Neural progenitor cell (in vitro differentiated cells): ENCODE measurements around the gene NEO1. TPM values are rescaled to one million over a fixed set of nuclear protein-coding genes. Genes with fewer than 3 reads are reported as not detected.

Experiments used
- DNase-seq: peaks from one replicate; pipeline ENCODE4 v3.0.0-alpha.2; 2016; ENCODE audit warnings: low spot score
- H2AFZ ChIP-seq: fragments of 200-600 bp; sonication (generic); replicated peaks from 2 replicates; pipeline ENCODE4 v1.6.1; 2016; ENCODE audit warnings: antibody characterized with exemption
- H3F3A ChIP-seq: fragments of 200-600 bp; sonication (generic); 2 replicates; pipeline ENCODE4 v1.6.1; 2016; ENCODE audit warnings: antibody characterized with exemption, low read depth
- H3K27ac ChIP-seq: fragments of 200-600 bp; sonication (generic); 2 replicates; pipeline ENCODE4 v1.5.1; 2016; ENCODE audit warnings: mild to moderate bottlenecking
- H3K27me3 ChIP-seq: fragments of 200-600 bp; sonication (generic); 2 replicates; pipeline ENCODE4 v1.6.1; 2016; ENCODE audit warnings: mild to moderate bottlenecking, moderate library complexity
- H3K36me3 ChIP-seq: fragments of 200-600 bp; sonication (generic); 2 replicates; pipeline ENCODE4 v1.5.1; 2016
- H3K4me1 ChIP-seq: fragments of 200-600 bp; sonication (generic); 2 replicates; pipeline ENCODE4 v1.6.1; 2016; ENCODE audit warnings: mixed run types
- H3K4me2 ChIP-seq: fragments of 200-600 bp; sonication (generic); 2 replicates; pipeline ENCODE4 v1.6.1; 2016
- H3K4me3 ChIP-seq: fragments of 200-600 bp; sonication (generic); 2 replicates; pipeline ENCODE4 v1.5.1; 2016
- H3K79me2 ChIP-seq: fragments of 200-600 bp; sonication (generic); 2 replicates; pipeline ENCODE4 v1.6.1; 2016; ENCODE audit warnings: low read depth
- H3K9ac ChIP-seq: fragments of 200-600 bp; sonication (generic); 2 replicates; pipeline ENCODE4 v1.6.1; 2016
- H3K9me3 ChIP-seq: fragments of 200-600 bp; sonication (generic); 2 replicates; pipeline ENCODE4 v1.5.1; 2016; ENCODE audit warnings: low read depth
- H4K20me1 ChIP-seq: fragments of 200-600 bp; sonication (generic); 2 replicates; pipeline ENCODE4 v1.6.1; 2016; ENCODE audit warnings: low read depth
- H3K27ac Mint-ChIP-seq: 3 replicates; pipeline ENCODE4 v1.8.0; 2021; ENCODE audit warnings: mixed read lengths
- H3K27me3 Mint-ChIP-seq: 2 replicates; pipeline ENCODE4 v1.8.0; 2022; ENCODE audit warnings: low read depth, mild to moderate bottlenecking, inconsistent platforms, moderate library complexity, mixed read lengths; ENCODE audit not compliant: insufficient read depth
- H3K36me3 Mint-ChIP-seq: 3 replicates; pipeline ENCODE4 v1.8.0; 2021; ENCODE audit warnings: mixed read lengths
- H3K4me1 Mint-ChIP-seq: 3 replicates; pipeline ENCODE4 v1.8.0; 2021; ENCODE audit warnings: mixed read lengths
- H3K4me3 Mint-ChIP-seq: 3 replicates; pipeline ENCODE4 v1.8.0; 2021; ENCODE audit warnings: mild to moderate bottlenecking, moderate library complexity, mixed read lengths
- H3K9me3 Mint-ChIP-seq: 3 replicates; pipeline ENCODE4 v1.8.0; 2020; ENCODE audit warnings: mixed read lengths
- CTCF ChIP-seq: fragments of 200-600 bp; sonication (generic); IDR thresholded peaks from 2 replicates; pipeline ENCODE4 v1.5.1; 2017; ENCODE audit warnings: antibody characterized with exemption, mild to moderate bottlenecking
- EZH2 ChIP-seq: fragments of 200-600 bp; sonication (generic); IDR thresholded peaks from 2 replicates; pipeline ENCODE4 v1.6.1; 2017; ENCODE audit warnings: antibody characterized with exemption, mild to moderate bottlenecking, moderate library complexity
- EZH2phosphoT487 ChIP-seq: fragments of 200-600 bp; sonication (generic); IDR thresholded peaks from 2 replicates; pipeline ENCODE4 v1.6.1; 2017; ENCODE audit warnings: antibody characterized with exemption
- total RNA-seq: library from RNA; depleted of rRNA; stranded (reverse); fragments of >200 nt; gene quantifications from 2 replicates; pipeline ENCODE4 v1.2.3, GENCODE V29; 2015; ENCODE audit warnings: low replicate concordance

The NEO1 gene
- total RNA-seq, 1 donor from 2014 or later = 77.9 TPM

- Histone ChIP-seq H3K27me3 (no peaks in the 10 kb centered on the region), H3K9me3 (no peaks in the 10 kb centered on the region), H3K79me2 (no peaks in the 10 kb centered on the region), H3K4me3 (no peak overlapping the region), H3K9ac (no peak overlapping the region), H2AFZ (no peak overlapping the region), H3K27ac (no peak overlapping the region), H3K36me3 (no peaks in the 10 kb centered on the region), H3K4me1 (peaks cover 5% of the 10 kb centered on the region), H4K20me1 (no peaks in the 10 kb centered on the region), H3K4me2 (no peak overlapping the region), H3F3A (no peaks in the 10 kb centered on the region)
- Mint-ChIP-seq H3K9me3 (no peaks in the 10 kb centered on the region), H3K36me3 (no peaks in the 10 kb centered on the region), H3K4me3 (no peak overlapping the region), H3K4me1 (peaks cover 19% of the 10 kb centered on the region), H3K27ac (no peak overlapping the region), H3K27me3 (peaks cover 6% of the 10 kb centered on the region)
- DNase-seq = no peak
- TF ChIP-seq EZH2 = no peak
Measured at GRCh38 chr15:73030122-73030679, 22.1 kb upstream of the NEO1 start.

- no peaks in the 10 kb centered on the region for H3K36me3 Mint-ChIP-seq
- H3F3A ChIP-seq = no peaks in the 10 kb centered on the region
- H4K20me1 ChIP-seq = no peaks in the 10 kb centered on the region
- no peaks in the 10 kb centered on the region for H3K9me3 ChIP-seq
- H3K27ac Mint-ChIP-seq = no peak overlapping the region
- H3K27ac ChIP-seq = no peak overlapping the region
- peaks cover 1% of the 10 kb centered on the region for H3K4me1 ChIP-seq
- no peak overlapping the region for H3K4me3 ChIP-seq
- H3K36me3 ChIP-seq = no peaks in the 10 kb centered on the region
- no peak for DNase-seq
- H2AFZ ChIP-seq = no peak overlapping the region
- H3K27me3 Mint-ChIP-seq = peaks cover 9% of the 10 kb centered on the region
- H3K9ac ChIP-seq = no peak overlapping the region
- no peak overlapping the region for H3K4me2 ChIP-seq
- no peaks in the 10 kb centered on the region for H3K9me3 Mint-ChIP-seq
- no peaks in the 10 kb centered on the region for H3K79me2 ChIP-seq
- H3K4me3 Mint-ChIP-seq = no peak overlapping the region
- H3K4me1 Mint-ChIP-seq = peaks cover 13% of the 10 kb centered on the region
- no peaks in the 10 kb centered on the region for H3K27me3 ChIP-seq
- no peak for TF ChIP-seq EZH2
- TF ChIP-seq CTCF = no peak
- TF ChIP-seq EZH2phosphoT487 = no peak
Measured at GRCh38 chr15:73031648-73032047, 20.6 kb upstream of the NEO1 start.

GRCh38 chr15:73033611-73034010, 18.7 kb upstream of the NEO1 start:
- H3K4me3 Mint-ChIP-seq = no peak overlapping the region

More at GRCh38 chr15:73033611-73034010, 18.7 kb upstream of the NEO1 start:
- H3K27me3 Mint-ChIP-seq = peaks cover 9% of the 10 kb centered on the region
- H3K4me2 ChIP-seq = no peak overlapping the region
- H3K4me1 ChIP-seq = no peaks in the 10 kb centered on the region
- no peaks in the 10 kb centered on the region for H3K9me3 ChIP-seq
- no peak overlapping the region for H3K4me3 ChIP-seq
- no peaks in the 10 kb centered on the region for H3K9me3 Mint-ChIP-seq
- TF ChIP-seq EZH2 (no peak), CTCF (no peak), EZH2phosphoT487 (no peak)
- no peaks in the 10 kb centered on the region for H3F3A ChIP-seq
- no peaks in the 10 kb centered on the region for H4K20me1 ChIP-seq
- no peaks in the 10 kb centered on the region for H3K79me2 ChIP-seq
- peaks cover 19% of the 10 kb centered on the region for H3K4me1 Mint-ChIP-seq
- no peak overlapping the region for H2AFZ ChIP-seq
- no peak for DNase-seq
- H3K36me3 Mint-ChIP-seq = no peaks in the 10 kb centered on the region
- H3K9ac ChIP-seq = no peak overlapping the region
- no peaks in the 10 kb centered on the region for H3K36me3 ChIP-seq
- H3K27me3 ChIP-seq = no peaks in the 10 kb centered on the region
- H3K27ac ChIP-seq = no peak overlapping the region
- H3K27ac Mint-ChIP-seq = no peak overlapping the region
